HG02852 (cell line): ENCODE data around the gene LAMA4.

Experiments used
- ATAC-seq: cut with Tn5 transposase; IDR thresholded peaks from one replicate; pipeline ENCODE4 v1.9.1; 2021; ENCODE audit warnings: mild to moderate bottlenecking, moderate library complexity; ENCODE audit not compliant: unreplicated experiment

Gene LAMA4

GRCh38 chr6:112194511-112194910, 59.9 kb downstream of the LAMA4 start:
- ATAC-seq: no peak

DNA sequence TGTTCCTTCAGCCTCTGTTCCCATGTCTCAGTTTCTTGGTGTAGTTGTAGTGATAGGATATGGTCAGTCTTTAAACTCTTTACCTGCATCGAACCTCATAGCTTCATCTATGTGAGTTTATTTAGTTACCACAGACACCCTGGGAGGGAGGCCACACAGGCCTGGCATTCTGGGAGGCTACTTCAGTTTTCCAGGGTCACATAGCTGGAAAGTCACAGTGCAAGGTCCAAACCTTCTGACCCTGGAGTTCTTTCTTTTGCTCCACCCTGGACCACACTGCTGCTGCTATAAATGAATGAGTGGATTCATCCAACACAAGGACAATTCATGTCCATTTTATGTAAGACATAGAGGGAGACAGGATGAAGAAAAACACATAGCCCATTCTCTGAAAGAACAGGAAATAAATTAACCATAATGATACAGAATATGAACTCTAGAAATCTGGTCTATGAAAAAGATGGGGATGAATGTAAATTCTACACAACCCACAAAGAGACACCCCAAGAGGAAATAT, 60.8 kb downstream of the LAMA4 start:
- no peak for ATAC-seq

DNA sequence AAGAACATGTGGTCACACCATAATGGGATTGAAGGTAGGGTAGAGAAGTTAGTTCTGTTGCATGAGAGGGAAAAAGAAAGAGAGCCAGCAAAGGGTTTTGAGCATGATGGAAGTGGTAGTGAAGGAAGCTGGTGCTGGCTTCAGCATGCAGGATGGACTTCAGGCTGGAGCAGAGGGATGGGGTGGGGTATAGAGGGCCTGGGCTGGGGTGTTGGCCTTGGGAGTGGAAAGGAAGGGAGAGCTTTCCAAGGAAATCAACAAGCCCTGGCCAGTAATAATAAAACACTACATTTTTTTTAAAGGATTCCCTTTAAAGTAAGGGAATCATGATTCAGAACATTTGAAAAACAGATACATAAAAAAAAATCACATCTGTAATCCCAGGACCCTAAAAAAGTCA, 61.2 kb downstream of the LAMA4 start:
- ATAC-seq: no peak

DNA sequence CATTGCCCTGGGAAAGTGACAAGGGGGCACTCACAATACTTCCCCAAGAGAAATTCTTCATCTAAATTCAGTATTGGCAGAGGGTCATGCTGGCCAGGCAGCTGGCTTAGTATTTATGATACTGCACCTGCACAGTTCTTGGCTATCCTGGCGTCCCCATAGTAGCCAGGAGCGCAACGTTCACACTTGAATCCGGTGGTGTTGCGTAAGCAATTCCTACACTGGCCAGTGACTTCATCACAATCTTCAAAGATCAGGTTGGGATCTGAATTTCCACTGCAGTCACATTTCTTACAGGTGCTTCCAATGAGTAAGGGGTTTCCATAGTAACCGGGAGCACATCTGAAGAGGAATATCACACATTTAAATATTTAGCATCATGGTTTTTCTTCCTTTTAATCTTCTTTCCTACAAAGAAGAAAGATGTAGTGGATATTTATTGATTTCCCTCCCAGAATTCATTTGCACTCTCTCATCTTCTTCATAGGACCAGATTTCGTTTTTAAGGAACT, 62.8 kb downstream of the LAMA4 start:
- ATAC-seq: no peak

GRCh38 chr6:112190164-112190563, 64.2 kb downstream of the LAMA4 start:
- no peak for ATAC-seq

DNA sequence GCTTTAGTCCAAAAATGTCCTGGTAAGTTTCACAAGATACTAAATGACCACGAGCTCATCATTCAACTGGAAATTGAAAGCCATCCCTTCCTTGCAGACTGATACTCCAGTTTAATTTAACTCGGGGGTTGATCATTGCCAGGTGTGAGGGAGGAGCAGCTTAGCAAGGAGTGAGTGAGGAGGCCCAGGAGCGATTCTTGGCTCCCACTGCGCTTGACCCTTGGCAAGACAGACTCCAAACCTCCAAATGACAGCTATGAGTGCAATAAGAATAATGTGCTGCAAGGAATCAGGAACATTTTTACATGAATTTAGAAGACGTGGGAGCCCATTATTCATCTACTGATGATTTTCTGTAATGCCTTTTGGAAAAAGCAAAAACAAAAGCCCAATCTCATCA, 64.9 kb downstream of the LAMA4 start:
- no peak for ATAC-seq

- ATAC-seq: no peak
Observed at GRCh38 chr6:112188906-112189305, 65.5 kb downstream of the LAMA4 start.

GRCh38 chr6:112187736-112188135, 66.6 kb downstream of the LAMA4 start:
- no peak for ATAC-seq

- no peak for ATAC-seq
Observed at GRCh38 chr6:112184951-112185350, 69.4 kb downstream of the LAMA4 start.

DNA sequence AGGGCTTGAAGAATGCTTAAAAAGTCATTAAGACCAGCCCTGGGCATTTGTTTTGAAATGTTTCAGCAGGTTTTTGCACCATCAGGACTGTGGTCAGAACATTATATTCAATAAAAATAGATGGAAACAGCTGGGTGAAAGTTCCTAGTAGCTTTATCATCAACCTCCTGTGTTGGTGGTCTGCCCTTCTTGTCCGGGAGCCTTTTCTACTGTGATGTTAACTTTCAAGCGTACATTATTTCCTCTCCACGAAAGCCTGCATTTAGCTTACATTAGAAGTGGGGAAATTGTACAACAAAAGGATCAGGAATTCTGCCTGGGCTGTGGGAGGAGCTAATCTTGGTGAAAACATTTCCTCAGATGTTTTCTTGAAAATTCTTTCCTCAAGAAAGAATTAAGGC, 71.1 kb downstream of the LAMA4 start:
- no peak for ATAC-seq

GRCh38 chr6:112181130-112181529, 73.2 kb downstream of the LAMA4 start:
- ATAC-seq: no peak

GRCh38 chr6:112180095-112180820, 74.1 kb downstream of the LAMA4 start:
- ATAC-seq: peak; percentile 75

DNA sequence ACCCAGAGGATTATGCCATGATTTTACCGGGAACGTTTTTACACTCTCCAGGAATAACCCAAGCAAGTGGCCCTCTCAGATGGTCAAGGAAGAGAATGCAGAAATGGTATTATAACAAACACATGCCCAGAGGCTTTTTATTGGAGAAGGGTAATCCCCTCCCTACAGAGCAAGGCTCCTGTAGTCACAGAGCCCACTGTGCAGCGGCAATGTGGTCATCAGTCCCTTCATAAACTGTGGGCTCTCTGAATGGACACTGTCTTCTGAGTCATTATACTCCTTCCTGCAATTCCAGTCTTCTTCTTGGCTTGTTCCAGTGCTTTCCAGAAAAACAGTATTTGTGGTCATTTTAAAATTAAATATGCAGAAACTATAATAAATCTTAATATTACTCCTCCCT, 74.7 kb downstream of the LAMA4 start:
- ATAC-seq: no peak

- ATAC-seq: no peak
Observed at GRCh38 chr6:112178846-112179245, 75.5 kb downstream of the LAMA4 start.

- ATAC-seq: no peak
Observed at GRCh38 chr6:112177092-112177491, 77.3 kb downstream of the LAMA4 start.

DNA sequence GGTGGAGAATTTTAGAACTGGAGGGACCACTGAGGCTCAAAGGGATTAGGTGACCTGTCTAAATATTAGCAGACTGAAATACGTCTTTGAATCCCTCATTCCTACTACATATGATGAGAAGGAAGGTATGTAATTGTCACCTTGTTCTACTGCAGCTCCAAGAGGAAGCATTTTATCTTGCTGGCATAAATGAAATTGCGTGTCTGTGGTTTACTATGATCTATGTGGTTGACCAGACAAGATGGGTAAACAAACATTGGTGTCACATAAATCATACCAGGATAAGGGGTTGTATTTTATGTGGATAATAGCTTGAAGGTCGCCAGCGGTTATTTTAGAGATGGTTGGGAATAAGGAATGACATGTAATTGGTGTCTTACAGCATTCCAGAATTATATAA, 78.2 kb downstream of the LAMA4 start:
- no peak for ATAC-seq

DNA sequence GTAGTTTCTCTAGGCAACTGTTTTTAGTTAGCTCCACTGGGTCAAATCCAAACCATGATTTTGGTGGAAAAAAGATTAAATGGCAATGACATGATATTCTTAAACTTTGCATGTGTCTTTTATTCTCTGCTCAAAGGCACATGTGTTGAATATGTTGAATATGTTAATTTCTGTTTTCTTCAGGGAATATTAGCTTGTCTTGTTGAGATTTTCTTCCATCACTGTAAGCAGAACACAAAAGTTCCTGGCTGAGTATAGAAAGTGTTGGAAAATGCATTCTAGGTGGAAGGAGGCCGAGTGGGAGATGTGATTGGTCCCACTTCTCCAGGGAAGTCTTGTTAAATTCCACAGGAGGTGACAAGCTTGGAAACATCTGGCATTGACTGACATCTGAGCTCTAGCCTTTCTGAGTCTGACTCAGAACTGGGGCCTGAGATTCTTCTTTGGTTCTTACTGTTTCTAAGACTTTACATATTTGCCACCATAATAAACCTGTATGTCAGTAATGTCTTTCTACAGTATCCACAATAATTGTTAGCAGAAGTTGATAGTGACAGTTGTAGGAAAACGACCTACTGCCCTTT, 81.1 kb downstream of the LAMA4 start:
- no peak for ATAC-seq

- ATAC-seq: no peak
Observed at GRCh38 chr6:112172540-112172939, 81.8 kb downstream of the LAMA4 start.

DNA sequence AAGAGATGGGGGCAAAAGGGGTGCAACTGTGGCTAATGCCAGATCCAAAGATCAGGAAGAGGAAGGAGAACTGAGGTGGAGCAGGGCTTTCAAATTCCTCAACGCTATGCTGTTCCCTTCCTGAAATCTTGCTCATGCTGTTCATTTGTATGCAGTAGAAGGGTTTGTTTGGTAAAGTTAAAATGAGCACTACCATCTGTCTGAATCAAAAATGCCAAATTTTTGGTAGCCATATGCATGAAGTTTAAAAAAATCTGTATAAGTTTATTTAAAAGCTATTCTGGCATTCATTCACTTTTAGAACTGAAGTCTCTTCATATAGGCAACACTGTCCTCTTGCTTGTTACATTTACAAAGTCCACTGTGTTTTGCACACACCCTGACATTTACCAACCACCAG, 84.8 kb downstream of the LAMA4 start:
- ATAC-seq: no peak

GRCh38 chr6:112163295-112164257, 90.8 kb downstream of the LAMA4 start:
- peak; percentile 99 for ATAC-seq

DNA sequence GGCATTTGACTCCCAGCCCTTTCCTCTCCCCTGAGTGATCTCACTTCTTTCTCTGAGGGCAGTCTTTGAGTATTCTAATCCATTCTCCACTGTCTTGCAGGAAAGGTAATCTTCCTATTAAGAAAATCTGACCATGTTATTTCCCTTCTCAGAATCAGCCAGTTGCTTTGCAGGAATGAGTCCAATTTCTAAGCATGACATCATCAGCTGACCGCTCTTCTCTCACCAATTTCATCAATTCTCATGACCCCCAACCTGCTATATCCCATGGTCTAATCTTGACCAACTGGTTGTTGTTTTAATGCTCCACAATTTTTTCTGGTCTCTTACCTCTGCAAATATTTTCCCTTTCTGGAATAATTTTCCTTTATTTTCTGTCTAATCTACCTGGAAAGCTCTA, 93.6 kb downstream of the LAMA4 start:
- ATAC-seq: no peak
